GM12865 (cell line): ENCODE data around the gene KCNAB1.

Experiments used
- DNase-seq: peaks from one replicate; pipeline ENCODE4 v3.0.0; 2010; ENCODE audit warnings: low read depth
- H3K4me3 ChIP-seq: 2 replicates; pipeline ENCODE4 v1.5.1; 2011; ENCODE audit warnings: mild to moderate bottlenecking, low read depth, low read length, control low read depth
- TF ChIP-seq, protein P1 (sequence below): IDR thresholded peaks from 2 replicates; pipeline ENCODE4 v1.5.1; 2011; ENCODE audit warnings: low read length, control low read depth, low read depth, inconsistent platforms; ENCODE audit not compliant: insufficient read depth; ENCODE audit errors: missing control alignments

Gene KCNAB1

DNA sequence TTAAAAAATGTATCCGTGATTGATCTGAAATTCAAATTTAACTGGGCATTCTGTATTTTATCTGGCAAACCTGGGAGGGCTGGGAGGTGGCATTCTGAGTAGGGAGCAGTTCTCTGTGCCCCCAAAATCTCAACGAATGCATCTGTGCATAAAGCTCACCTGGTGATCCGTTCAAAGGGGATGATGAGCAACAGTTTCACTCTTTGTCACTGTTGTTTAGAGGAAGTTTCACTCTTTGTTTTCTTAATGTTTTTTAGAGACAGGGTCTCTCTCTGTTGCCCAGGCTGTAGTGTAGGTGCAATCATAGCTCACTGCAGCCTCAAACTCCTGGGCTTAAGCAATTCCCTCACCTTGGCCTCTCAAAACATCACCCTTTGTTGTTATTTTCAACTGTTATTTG lies 247.8 kb downstream of the KCNAB1 start:
- no peak overlapping the region for H3K4me3 ChIP-seq
- TF ChIP-seq, protein P1, sequence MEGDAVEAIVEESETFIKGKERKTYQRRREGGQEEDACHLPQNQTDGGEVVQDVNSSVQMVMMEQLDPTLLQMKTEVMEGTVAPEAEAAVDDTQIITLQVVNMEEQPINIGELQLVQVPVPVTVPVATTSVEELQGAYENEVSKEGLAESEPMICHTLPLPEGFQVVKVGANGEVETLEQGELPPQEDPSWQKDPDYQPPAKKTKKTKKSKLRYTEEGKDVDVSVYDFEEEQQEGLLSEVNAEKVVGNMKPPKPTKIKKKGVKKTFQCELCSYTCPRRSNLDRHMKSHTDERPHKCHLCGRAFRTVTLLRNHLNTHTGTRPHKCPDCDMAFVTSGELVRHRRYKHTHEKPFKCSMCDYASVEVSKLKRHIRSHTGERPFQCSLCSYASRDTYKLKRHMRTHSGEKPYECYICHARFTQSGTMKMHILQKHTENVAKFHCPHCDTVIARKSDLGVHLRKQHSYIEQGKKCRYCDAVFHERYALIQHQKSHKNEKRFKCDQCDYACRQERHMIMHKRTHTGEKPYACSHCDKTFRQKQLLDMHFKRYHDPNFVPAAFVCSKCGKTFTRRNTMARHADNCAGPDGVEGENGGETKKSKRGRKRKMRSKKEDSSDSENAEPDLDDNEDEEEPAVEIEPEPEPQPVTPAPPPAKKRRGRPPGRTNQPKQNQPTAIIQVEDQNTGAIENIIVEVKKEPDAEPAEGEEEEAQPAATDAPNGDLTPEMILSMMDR = no peak
- DNase-seq = peak; percentile 11

DNA sequence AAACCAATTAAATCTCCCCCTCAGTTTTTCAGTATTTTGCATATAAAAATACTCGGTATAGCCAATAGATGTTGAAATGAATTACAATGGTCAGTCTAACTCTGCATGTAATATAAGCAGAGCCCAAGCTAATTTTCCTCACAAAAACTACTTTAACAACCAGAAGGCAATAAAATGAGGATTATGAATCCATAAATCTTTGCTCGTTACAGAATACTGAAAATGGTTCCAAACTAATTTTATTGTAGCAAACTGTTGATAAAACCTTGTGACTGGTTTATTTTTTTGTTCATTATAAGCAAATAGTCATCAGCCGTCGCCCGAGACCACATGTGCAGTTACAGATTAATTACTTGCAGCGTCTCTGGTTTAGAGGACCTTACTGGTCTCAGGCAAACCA lies 251.3 kb downstream of the KCNAB1 start:
- DNase-seq = no peak
- no peak overlapping the region for H3K4me3 ChIP-seq
- TF ChIP-seq, protein P1 = no peak

DNA sequence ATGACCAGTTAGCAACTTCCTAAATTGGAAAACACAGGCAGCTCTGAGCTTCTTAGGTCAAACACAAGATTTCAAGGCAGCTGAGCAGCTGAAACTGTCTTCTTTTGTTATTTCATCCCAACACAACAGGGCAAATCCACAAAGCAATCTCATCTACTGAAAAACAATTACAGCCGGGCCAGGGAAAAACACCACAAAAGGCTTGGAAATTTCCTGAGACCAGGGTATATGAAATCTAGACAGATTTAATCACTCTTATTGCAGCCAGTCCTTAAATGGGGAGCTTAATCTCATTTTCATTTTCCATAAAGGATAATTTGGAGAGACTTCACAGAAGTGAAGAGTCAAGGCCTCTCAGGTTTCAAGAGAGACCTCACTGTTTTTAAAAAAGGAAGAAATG lies 252.7 kb downstream of the KCNAB1 start:
- H3K4me3 ChIP-seq = no peak overlapping the region
- DNase-seq = no peak

DNA sequence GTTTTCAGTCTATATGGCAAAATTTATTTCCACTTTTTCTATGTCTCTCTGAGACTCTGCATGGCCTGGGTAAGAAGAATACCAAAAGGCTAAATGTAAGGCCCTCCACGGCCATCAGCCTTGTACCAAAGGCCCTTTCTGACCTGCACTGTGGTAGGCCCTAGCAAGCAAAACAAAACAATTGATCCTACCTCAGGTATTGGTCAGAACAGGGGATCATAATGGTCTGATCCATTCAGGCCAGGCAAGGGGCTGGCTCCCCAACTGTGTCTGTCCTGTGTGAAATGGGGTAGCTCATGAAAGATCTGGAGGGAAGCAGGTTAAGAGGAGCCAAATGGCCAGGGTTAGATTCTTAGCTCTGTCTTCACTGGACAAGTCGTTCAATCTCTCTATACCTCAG lies 253.3 kb downstream of the KCNAB1 start:
- TF ChIP-seq, protein P1 = no peak
- no peak for DNase-seq
- H3K4me3 ChIP-seq = no peak overlapping the region

More for the DNA sequence above, 252.7 kb downstream of the KCNAB1 start:
- TF ChIP-seq, protein P1 = no peak

DNA sequence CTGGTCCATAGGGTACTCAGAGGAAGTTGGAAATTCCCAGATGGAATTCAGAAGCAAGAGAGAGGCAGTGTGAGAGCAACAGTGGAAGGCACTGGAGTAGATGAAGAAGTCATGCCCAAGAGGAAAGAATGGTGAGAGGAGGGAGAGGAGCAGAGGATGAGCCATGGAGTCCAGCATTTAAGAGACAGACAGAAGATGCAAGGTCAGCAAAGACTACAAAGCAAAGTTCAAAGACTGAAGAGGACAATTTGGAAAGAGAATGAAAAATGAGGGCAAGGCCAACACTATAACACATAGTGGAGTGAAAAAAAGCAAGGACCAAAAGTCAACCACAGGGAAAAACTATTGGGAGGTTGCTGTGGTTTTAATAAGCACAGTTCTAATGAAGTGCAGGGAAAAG lies 255.8 kb downstream of the KCNAB1 start:
- TF ChIP-seq, protein P1 = no peak
- no peak for DNase-seq
- H3K4me3 ChIP-seq = no peak overlapping the region

DNA sequence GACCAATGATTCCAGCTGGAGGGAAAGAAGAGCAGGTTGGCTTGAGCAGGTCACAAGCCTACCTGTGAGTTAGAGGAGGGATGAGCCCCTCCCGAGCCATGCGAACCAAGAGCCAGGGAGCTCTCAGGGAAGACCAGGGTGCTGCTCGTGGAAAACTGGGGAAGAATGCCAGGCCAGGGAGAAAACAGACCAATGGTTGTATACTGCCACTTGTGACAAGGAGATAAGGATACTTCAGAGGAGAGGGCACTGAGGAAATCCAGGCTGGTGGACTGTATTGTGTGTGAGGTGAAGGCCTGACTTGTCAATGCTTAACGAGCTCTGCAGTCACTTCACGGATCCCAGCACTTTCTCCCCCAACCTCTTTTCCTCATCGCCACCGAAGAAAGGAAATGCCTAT lies 256.9 kb downstream of the KCNAB1 start:
- DNase-seq = no peak
- TF ChIP-seq, protein P1 = no peak
- H3K4me3 ChIP-seq = no peak overlapping the region

DNA sequence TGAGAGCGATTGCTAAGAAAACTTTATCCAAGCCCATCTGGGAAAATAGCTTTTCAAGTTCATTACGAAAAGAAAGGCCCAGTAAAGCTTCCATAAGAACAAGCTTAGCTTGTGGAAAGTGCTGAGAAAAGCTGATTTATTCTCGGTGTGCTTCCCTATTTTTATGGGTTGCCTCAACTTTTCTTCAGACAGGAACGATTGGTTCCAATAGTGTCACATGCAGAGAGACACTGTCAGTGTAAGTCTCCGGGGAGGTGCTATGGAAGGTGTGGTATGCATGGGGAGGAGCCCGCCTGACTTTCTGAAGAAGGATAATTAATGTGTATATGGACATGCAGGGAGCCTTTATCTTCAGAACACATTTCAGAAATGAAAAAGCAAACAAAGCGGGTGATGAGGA lies 257.3 kb downstream of the KCNAB1 start:
- no peak overlapping the region for H3K4me3 ChIP-seq
- DNase-seq = no peak
- TF ChIP-seq, protein P1 = no peak
